SK-N-MC (cell line): ENCODE measurements around the gene PRDM5.

Source experiments
- EZH2 ChIP-seq: fragments of 200-600 bp; sonication (generic); IDR thresholded peaks from one replicate; pipeline ENCODE4 v1.6.1; 2017; ENCODE audit warnings: antibody characterized with exemption
- FOXP2 ChIP-seq: optimal IDR thresholded peaks from 2 replicates; pipeline ENCODE3; 2011; ENCODE audit warnings: mild to moderate bottlenecking, moderate library complexity; ENCODE audit not compliant: insufficient read depth; ENCODE audit errors: extremely low read length, control extremely low read depth
- POLR2AphosphoS5 ChIP-seq: IDR thresholded peaks from 2 replicates; pipeline ENCODE4 v1.6.1; 2012; ENCODE audit warnings: mild to moderate bottlenecking, low read depth, low read length, borderline replicate concordance

DNA sequence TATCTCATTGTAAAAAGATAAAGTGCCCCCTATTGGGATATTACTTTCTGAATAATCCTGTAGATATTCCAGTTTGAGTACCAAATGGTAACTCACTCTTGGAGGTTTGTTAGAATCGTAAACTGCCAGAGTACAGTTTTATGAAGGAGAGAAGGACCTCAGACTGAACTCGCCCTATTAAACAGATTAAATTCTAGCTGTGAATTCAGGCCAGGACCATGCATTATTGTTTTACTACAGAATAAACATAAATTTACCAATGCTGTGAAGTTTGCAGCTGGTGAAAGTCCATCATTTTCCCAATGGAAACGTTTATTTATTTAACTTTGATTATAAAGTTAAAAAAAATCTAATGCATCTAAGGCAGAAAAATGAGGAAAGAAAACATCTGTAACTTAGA lies 20.2 kb upstream of the PRDM5 start:
- TF ChIP-seq EZH2 (no peak), POLR2AphosphoS5 (no peak), FOXP2 (no peak)
